Fibroblast of mammary gland (primary cell): ENCODE measurements around the gene ALDH9A1.
A peak's percentile ranks its signal among the peaks of the same experiment; 100 is the strongest.
"Not testable (repeated sequence)": the region's sequence is repeated elsewhere in the genome, so short reads cannot be mapped to it uniquely, and the experiment has no call there.

Experiments used
- DNase-seq: peaks from one replicate; pipeline ENCODE4 v3.0.0-alpha.2; 2010; ENCODE audit warnings: low read depth
- H3K4me3 ChIP-seq: 2 replicates; pipeline ENCODE4 v1.5.1; 2011; ENCODE audit warnings: low read depth, mild to moderate bottlenecking, low read length, moderate library complexity; ENCODE audit not compliant: control insufficient read depth
- TF ChIP-seq, protein P1 (sequence below): conservative IDR thresholded peaks from 2 replicates; pipeline ENCODE4 v1.5.1; 2011; ENCODE audit warnings: low read depth, low read length, inconsistent platforms; ENCODE audit not compliant: control insufficient read depth, insufficient read depth

The ALDH9A1 gene

GRCh38 chr1:165641231-165641987, 57.0 kb downstream of the ALDH9A1 start:
- DNase-seq: peak; percentile 36
- TF ChIP-seq, protein P1, sequence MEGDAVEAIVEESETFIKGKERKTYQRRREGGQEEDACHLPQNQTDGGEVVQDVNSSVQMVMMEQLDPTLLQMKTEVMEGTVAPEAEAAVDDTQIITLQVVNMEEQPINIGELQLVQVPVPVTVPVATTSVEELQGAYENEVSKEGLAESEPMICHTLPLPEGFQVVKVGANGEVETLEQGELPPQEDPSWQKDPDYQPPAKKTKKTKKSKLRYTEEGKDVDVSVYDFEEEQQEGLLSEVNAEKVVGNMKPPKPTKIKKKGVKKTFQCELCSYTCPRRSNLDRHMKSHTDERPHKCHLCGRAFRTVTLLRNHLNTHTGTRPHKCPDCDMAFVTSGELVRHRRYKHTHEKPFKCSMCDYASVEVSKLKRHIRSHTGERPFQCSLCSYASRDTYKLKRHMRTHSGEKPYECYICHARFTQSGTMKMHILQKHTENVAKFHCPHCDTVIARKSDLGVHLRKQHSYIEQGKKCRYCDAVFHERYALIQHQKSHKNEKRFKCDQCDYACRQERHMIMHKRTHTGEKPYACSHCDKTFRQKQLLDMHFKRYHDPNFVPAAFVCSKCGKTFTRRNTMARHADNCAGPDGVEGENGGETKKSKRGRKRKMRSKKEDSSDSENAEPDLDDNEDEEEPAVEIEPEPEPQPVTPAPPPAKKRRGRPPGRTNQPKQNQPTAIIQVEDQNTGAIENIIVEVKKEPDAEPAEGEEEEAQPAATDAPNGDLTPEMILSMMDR: no peak
- H3K4me3 ChIP-seq: no peak overlapping the region

GRCh38 chr1:165639821-165640623, 58.3 kb downstream of the ALDH9A1 start:
- peak; percentile 74 for DNase-seq
- no peak overlapping the region for H3K4me3 ChIP-seq
- TF ChIP-seq, protein P1: no peak

DNA sequence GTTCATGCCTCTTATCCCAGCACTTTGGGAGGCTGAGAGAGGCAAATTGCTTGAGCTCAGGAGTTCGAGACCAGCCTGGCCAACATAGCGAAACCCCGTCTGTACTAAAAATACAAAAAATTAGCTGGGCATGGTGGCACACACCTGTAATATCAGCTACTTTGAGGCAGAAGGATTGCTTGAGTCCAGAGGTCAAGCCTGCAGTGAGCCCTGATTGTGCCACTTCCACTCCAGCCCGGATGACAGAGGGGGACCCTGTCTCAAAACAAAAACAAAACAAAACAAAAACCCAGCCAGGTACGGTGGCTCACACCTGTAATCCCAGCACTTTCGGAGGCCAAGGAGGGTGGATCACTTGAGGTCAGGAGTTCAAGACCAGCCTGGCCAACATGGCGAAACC, 60.2 kb downstream of the ALDH9A1 start:
- DNase-seq, H3K4me3 ChIP-seq: not testable (repeated sequence)

DNA sequence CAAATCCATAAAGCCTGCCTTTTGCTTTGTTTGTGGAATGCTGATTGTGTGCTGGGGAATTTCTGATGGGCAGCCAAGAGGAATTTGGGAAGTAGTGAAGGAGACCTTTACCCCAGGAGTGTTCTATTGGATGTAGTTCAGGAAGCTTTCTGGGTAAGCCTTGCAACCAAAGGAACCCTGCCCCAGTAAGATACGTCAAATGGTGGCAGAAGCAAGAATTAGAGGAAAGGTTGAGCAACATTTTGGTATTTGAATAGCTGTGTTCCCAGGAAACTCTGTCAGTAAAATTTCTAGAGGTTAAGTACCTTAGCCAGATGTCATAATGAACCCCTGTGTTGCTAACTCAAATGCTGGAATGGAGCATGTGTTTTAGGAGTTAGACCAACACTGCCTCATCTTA, 60.9 kb downstream of the ALDH9A1 start:
- DNase-seq: peak; percentile 92
- no peak overlapping the region for H3K4me3 ChIP-seq
- TF ChIP-seq, protein P1: no peak

GRCh38 chr1:165635823-165636222, 62.5 kb downstream of the ALDH9A1 start:
- no peak overlapping the region for H3K4me3 ChIP-seq
- TF ChIP-seq, protein P1: no peak
- DNase-seq: no peak

GRCh38 chr1:165635329-165635728, 63.0 kb downstream of the ALDH9A1 start:
- TF ChIP-seq, protein P1: no peak
- DNase-seq: no peak
- no peak overlapping the region for H3K4me3 ChIP-seq
